ENCODE data around the gene ARIH1.
"Not testable (repeated sequence)": the region's sequence is repeated elsewhere in the genome, so short reads cannot be mapped to it uniquely, and the experiment has no call there.

The ARIH1 gene, protein sequence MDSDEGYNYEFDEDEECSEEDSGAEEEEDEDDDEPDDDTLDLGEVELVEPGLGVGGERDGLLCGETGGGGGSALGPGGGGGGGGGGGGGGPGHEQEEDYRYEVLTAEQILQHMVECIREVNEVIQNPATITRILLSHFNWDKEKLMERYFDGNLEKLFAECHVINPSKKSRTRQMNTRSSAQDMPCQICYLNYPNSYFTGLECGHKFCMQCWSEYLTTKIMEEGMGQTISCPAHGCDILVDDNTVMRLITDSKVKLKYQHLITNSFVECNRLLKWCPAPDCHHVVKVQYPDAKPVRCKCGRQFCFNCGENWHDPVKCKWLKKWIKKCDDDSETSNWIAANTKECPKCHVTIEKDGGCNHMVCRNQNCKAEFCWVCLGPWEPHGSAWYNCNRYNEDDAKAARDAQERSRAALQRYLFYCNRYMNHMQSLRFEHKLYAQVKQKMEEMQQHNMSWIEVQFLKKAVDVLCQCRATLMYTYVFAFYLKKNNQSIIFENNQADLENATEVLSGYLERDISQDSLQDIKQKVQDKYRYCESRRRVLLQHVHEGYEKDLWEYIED

DNA sequence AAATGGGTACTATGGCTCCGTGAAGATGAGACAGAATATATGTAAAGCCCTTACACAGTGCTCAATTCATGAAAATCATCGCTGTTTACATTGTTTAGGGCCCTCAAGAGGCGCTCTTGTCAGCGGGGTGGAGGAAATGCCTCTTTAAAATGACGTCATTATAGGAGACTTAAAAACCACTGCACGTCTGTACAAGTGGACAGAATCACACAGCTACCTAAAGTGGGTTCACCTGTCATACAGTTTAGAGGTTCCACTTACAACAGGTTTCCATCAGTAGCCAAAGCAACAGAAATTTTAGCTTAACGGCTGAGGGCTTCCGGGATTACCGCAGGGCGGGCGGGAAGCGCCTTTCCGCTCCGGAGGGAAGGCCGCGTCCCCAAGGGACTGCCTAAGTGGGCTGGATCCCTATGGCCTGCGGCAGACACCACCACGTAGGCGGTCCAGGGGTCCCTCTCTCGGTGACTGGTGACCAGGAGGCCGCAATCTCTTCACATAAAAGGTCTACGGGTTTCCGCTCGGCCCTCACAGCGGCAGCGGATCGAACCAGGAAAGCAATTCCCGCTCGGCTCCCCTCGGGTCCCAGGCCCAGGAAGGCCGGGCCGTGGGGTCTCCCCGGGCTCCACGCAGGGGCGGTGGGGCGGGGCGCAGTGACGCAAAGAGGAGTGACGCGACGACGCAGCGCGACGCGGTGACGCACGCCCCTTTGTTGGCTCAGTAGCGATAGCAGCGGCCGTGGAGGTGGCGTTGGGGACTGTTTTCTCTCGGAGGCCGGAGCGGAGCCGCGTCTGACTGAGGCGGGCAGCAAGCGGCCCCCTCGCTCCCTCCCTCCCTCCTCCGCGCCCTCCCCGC is at the start of gene ARIH1:
TSS of gene ARIH1 (plus strand) at position 717 of the 852 bp plus-strand sequence. CDS start 310 bp downstream, outside the sequence.
- peak; percentile 91 for DNase-seq (ENCODE audit: low read depth, low spot score)

DNA sequence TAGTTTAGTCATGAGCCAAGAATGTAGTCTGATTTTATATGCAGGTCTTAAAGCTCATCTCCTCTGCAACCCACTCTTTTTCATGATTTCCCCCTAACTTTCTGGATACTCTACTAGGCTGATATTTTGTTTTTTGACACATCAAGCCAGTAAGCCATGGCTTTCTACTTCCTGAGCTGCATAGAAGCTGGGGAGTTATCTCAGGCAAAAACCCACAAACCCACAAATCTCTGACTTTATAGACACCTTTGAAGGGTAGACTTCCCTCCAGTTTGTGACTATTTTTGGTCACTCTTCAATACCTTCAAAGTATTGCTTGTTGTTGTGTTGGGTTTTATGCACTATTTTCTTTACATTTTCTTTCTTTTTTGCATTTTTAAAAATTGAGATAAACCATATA is 47.4 kb upstream of the ARIH1 start:
- DNase-seq (ENCODE audit: low read depth, low spot score) = no peak

DNA sequence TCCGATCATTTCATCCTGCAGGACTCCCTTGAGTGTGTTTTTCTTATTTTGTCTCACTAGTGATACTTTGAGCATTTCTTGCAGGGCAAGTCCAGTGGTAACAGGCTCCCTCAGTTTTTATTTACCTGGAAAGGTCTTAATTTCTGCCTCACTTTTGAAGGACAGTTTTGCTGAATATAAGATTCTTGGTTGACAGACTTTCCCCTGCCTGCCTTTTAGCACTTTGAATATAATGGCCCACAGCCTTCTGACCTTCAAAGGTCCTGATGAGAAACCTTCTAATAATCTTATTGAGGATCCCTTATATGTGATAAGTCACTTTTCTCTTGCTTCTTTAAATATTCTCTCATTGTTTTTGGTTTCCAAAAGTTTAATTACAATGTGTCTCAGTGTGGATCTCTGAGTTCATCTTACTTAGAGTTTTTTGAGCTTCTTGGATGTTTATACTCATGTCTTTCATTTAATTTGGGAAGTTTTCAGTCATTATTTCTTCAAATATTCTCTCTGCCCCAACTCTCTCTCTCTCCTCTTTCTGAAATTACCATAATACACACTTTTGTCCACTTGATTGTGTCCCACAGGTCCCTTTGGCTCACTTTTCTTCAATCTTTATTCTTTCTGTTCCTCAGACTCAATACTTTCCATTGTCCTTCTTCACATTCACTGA is 36.3 kb upstream of the ARIH1 start:
- DNase-seq (ENCODE audit: low read depth, low spot score) = no peak

DNA sequence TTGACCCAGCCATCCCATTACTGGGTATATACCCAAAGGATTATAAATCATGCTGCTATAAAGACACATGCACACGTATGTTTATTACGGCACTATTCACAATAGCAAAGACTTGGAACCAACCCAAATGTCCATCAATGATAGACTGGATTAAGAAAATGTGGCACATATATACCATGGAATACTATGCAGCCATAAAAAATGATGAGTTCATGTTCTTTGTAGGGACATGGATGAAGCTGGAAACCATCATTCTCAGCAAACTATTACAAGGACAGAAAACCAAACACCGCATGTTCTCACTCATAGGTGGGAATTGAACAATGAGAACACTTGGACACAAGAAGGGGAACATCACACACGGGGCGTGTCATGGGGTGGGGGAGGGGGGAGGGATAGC is 31.3 kb upstream of the ARIH1 start:
- not testable (repeated sequence) for DNase-seq (ENCODE audit: low read depth, low spot score)

DNA sequence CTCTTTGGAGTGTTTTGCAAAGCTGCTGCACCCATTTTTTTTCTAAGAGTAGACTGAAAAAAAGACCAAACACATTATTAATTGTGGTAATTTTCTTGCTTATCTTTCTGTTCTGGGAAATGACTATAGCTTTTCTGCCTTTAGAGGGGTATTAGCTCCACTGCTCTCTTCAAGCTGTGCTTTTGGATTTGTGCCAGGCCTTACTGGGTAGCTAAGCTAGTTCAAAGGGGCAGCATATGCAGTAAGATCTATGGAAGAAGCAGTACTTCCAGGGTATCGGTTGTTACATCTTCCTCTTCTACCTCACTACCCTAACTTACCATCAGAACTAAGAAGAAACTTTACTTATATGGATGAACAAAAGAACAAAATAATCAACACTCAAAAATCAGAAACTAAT is 28.7 kb upstream of the ARIH1 start:
- DNase-seq (ENCODE audit: low read depth, low spot score) = no peak

DNA sequence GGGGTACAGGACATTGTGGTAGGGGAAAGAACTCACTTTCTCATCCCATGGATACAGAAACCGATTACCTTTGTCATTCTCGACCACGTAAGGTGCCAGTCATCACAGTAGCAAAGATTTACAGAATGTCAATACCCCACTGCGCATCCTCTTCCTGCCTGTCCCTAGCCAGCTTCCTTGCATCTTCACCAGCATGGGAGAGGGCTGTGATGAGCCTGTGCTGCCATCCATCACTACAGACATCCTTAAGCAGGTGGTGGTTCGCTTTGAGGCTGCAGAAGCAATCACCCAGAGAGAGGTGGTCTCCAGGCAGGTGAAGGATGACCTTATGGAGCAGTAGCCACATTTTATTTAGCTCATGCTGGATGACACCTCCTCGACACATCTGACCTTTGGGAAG is 23.3 kb upstream of the ARIH1 start:
- DNase-seq (ENCODE audit: low read depth, low spot score) = no peak

DNA sequence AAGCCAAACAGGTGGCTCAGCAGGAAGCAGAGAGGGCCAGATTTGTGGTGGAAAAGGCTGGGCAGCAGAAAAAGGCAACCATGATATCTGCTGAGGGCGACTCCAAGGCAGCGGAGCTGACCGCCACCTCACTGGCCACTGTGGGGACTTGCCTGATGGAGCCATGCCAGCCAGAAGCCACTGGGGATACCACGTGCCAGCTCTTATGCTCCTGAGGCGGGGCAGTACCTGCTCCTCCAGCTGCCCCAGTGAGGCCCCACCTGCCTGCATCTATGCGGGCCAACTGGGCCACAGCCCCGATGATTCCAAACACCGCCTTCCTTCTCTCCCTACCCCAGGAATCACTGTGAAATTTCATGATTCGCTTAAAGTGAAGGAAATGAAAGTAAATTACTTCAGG is 22.9 kb upstream of the ARIH1 start:
- DNase-seq (ENCODE audit: low read depth, low spot score) = no peak

DNA sequence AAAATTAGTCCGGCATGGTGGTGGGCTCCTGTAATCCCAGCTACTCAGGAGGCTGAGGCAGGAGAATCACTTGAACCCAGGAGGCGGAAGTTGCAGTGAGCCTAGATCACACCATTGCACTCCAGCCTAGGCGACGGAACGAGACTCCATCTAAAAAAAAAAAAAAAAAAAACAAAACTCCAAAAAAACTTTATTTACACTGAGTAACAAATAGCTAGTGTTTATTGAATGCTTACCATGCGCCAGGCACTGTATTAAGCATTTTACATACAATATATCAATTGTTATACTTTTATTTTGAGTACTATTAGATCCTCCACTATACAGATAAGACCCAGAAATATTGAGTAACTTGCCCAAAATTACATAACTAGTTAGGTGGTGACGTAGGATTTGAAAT is 17.4 kb upstream of the ARIH1 start:
- no peak for DNase-seq (ENCODE audit: low read depth, low spot score)

DNA sequence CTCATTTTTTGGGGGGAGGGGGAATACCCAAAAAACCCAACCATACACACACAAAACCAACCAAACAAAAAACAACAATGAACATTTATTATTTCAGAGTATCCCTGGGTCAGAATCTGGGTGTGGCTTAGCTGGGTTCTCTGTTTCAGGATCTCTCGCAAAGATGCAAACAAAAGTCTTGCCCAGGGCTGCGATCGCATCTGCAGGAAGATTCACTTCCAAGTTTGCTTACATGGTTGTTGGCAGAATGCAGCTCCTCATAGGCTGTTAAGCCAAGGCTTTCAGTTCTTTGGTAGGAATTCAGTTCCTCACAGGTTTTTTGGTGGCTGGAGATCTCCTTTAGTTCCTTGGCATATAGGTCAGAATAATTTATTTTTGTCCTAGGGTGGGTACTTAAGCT is 13.7 kb upstream of the ARIH1 start:
- DNase-seq (ENCODE audit: low read depth, low spot score) = no peak

DNA sequence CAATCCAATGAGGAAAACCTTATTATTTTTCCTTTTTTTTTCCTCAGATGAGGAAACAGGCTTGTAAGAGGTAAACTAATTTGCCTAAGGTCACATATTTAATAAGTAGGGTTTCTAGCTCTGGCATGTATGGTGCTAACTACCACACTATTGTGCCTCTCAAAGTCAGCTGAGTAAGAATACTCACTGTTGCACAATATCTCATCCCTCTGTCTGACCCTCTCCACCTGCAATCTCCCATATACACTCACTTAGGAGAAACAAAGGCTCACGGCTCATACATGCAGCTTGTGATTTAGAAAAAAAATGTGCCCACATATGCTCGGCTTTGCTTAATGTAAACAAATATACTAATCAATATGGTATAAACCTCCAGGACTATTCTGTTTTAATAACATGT is 10.4 kb upstream of the ARIH1 start:
- no peak for DNase-seq (ENCODE audit: low read depth, low spot score)

DNA sequence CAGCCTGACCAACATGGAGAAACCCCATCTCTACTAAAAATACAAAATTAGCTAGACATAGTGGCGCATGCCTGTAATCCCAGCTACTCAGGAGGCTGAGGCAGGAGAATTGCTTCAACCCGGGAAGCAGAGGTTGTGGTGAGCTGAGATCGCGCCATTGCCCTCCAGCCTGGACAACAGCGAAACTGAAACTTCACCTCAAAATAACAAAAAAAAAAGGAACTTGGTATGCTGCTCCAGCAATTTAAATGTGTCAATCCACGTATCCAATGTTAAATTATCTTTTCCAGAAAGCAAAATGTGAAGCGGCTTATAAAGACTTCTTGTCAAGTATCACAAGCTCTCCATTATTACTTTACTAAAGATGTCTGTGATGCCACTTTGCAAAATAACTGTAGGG is 9.9 kb upstream of the ARIH1 start:
- DNase-seq (ENCODE audit: low read depth, low spot score) = no peak

DNA sequence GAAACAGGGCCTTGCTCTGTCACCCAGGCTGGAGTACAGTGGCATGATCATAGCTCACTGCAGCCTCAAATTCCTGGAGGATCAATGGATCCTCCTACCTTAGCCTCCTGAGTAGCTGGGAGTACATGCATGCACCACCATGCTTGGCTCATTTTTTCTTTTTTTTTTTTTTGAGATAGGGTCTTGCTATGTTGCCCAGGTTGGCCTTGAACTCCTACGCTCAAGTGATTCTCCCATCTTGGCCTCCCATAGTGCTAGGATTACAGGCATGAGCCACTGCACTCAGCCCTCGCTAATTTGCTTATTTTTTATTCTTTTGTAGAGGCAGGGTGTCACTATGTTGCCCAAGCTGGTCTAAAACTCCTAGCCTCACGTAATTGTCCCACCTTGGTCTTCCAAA is 6.0 kb upstream of the ARIH1 start:
- no peak for DNase-seq (ENCODE audit: low read depth, low spot score)

DNA sequence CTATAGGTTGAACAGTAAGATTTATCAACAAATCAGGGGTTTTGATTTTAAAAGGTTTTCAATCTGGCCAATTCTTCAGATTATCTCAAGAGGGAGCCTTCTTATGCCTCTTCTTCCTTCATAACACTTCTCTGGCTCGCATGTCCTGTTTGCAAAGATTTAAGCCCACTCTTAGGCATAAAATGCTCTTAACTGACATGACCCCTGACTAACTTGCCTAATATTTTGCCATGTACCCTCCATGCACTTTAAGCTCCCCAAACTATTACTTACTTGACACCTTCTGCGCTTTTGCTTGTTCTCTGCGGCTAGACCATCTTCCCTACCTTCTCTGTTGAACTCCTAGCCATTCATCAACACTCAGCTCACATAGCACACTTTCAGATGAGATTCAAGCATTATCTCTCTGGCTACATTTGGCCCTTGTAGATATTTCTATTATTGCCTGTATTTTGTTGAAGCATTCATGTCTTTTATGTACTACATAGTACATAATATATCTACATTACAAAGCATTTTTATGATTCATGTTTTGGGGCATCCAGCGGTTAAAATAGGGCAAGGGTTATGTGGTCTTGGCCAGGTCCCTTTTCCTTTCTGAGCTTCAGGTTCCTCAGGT is 1.0 kb upstream of the ARIH1 start:
- no peak for DNase-seq (ENCODE audit: low read depth, low spot score)

DNA sequence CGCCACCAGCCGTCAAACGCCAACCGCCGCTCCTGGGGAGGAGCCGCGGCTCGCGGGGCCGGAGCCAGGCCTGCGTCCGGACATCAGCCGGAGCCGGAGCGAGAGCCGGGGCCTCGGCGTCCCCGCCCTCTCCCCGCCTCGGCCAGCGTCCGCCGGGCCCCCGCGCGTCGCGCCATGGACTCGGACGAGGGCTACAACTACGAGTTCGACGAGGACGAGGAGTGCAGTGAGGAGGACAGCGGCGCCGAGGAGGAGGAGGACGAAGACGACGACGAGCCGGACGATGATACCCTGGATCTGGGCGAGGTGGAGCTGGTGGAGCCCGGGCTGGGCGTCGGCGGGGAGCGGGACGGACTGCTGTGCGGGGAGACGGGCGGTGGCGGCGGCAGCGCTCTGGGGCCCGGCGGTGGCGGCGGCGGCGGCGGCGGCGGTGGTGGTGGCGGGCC is 359 bp downstream of the ARIH1 start:
- no peak for DNase-seq (ENCODE audit: low read depth, low spot score)

DNA sequence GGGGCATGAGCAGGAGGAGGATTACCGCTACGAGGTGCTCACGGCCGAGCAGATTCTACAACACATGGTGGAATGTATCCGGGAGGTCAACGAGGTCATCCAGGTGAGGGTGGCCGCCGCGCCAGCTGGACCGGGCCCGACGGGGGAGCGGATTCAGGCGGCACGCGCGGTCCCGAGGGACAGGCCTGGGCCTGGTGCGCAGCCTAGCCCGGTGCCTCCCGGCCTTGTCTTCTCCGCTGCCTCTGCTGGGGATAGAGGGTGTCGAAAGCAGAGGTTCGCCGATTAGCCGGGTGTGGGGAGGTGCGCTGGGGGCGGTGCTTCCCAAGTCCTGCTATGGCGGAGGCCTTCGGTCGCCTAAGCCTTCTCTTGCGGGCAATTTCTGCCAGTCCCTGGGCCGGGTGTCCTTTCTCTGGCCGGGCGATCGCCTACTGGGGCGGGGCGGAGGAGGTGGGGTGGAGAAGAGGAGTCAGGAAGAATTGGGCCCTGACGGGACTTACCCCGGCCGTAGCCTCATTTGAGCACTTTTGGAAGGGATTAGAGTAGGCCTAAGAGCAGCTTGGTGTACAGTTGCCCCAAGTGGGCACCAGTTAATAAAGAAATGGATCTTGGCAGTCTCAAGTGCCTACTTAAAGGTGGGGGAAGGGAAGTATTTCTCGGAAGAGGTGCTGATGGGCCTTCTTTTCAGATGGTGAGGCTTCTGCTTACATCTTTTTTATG is 940 bp downstream of the ARIH1 start:
- DNase-seq (ENCODE audit: low read depth, low spot score) = no peak

DNA sequence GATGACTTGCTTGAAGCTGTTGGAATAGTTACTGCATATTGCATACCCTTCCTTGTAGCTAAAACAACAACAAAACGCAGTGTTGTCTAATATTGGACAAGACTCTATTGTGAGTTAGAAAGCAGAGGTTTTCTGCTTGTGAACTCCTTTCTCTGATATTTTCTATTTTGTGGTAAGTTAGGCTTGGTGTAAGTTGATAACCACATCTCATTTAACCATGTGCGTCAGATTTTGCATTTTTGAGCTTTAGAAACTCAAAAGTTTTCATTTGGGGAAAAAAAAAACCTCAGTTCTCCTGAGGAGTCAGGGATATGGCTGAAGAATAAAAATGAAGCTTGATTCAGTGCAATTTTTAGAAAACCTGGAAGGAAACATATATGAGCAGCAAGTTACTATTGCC is 1.5 kb downstream of the ARIH1 start:
- DNase-seq (ENCODE audit: low read depth, low spot score) = no peak

DNA sequence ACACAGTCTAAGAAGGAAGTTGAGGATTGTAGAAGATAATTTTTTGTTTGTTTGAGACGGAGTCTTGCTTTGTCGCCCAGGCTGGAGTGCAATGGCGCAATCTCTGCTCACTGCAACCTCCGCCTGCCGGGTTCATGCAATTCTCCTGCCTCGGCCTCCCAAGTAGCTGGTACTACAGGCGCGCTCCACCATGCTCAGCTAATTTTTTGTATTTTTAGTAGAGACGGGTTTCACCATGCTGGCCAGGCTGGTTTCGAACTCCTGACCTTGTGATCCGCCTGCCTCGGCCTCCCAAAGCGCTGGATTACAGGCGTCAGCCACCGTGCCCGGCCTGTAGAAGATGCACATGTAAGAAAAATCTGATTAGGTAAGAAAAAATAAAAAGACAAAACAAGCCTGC is 2.2 kb downstream of the ARIH1 start:
- not testable (repeated sequence) for DNase-seq (ENCODE audit: low read depth, low spot score)

DNA sequence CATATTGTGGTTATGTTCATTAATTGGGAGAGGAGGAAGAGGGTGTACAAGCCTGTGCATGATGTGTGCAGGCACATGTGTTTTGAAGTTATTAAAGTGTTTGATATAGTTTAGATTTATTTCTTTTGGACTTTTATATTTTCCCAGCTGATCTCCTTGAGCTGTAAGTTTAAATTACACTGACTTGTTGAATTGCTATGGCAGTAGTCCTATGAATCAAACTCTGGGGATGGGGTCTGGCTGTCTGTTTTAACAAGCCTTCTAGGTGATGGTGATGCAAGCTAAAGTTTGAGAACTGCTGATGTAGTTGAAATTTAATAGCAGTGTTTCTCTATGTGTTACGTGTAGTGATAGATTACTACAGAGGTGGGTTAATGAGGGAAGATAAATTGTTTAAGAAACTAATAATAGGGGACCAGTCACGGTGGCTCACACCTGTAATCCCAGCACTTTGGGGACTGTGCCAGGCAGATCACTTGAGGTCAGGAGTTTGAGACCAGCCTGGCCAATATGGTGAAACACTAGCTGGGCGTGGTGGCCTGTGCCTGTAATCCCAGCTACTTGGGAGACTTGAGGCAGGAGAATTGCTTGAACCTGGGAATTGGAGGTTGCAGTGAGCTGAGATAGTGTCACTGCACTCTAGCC is 7.0 kb downstream of the ARIH1 start:
- no peak for DNase-seq (ENCODE audit: low read depth, low spot score)

DNA sequence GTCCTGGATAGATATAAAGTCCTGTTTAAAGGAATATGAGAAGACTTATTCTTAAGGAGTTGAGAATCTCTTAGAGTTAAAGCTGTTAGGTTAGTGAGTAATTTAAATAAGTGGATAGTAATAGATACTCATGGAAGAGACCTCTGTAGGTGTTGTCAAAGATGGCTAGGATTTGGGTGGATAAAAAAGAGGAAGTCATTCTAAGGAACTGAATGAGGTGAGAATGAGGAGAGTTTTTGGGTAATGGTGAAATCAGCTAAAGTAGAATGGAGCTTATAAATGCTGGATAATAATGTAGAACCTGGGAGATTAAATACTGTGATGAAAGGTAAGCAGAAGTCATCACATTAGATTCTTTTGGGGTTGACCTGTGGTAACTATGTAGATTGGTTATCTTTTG is 8.1 kb downstream of the ARIH1 start:
- no peak for DNase-seq (ENCODE audit: low read depth, low spot score)

DNA sequence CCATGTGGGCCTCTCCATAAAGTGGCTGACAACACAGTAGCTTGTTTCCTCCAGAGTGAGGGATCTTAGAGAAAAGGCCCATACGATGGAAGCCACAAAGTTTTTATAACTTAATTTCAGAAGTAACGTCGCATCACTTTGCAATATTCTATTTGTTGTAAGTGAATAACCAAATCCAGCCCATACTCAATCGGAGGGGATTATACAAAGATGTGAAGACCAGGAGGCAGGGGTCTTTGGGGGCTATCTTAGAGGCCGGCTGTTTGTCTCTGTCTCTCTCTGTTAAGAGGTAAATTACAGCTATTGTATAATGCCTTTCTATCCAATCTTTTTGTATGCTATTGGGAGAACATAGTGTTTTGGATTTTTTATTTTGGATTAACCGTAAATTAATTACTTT is 9.1 kb downstream of the ARIH1 start:
- no peak for DNase-seq (ENCODE audit: low read depth, low spot score)

All from smooth muscle cell of the brain vasculature (primary cell).